Measurements from ENCODE around the gene RGS6. TPM values are rescaled to one million over a fixed set of nuclear protein-coding genes. Genes with fewer than 3 reads are reported as not detected.

The RGS6 gene
- total RNA-seq, 2 experiments from 2014 or later = not detected

- intact Hi-C loops (cut with micrococcal nuclease) = no loop called here
- H3K4me1 Mint-ChIP-seq (ENCODE audit: low read depth) = no peaks in the 10 kb centered on the region
- H3K27ac Mint-ChIP-seq = no peak overlapping the region
- H3K9me3 Mint-ChIP-seq = peaks cover 7% of the 10 kb centered on the region
- H3K27me3 Mint-ChIP-seq = peaks cover 5% of the 10 kb centered on the region
- ChIA-PET POLR2A (no interaction called here), CTCF (no interaction called here)
- no peak overlapping the region for H3K4me3 Mint-ChIP-seq
- no peak for DNase-seq
- ATAC-seq = no peak
- H3K36me3 Mint-ChIP-seq (ENCODE audit: low read depth) = no peaks in the 10 kb centered on the region
- TF ChIP-seq CTCF (IDR thresholded peaks at IDR 0.05) = no peak
Observed at GRCh38 chr14:72488514-72488913, 556.3 kb downstream of the RGS6 start.

DNA sequence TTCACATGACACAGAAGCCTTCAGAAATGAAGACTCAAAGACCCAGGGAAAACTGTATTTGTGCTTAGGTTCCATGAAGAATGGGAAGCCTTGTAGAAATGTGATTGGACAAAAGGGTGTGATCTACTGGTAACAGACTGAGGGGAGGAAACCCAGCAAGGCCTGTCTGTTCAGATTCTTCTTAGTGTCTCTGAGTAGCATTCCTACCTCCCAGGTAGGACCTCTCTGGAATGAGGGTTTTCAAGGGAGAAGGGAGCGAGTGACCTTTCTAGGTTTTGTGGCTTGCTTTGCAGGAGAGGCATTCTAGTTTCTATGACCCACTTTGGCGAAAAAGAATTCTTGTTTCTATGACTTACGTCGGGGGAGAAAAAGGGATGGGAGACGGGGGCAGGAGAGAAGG, 560.0 kb downstream of the RGS6 start:
- Mint-ChIP-seq H3K27me3 (peaks cover 13% of the 10 kb centered on the region), H3K27ac (no peak overlapping the region), H3K36me3 (ENCODE audit: low read depth) (no peaks in the 10 kb centered on the region), H3K9me3 (peaks cover 12% of the 10 kb centered on the region), H3K4me3 (no peak overlapping the region), H3K4me1 (ENCODE audit: low read depth) (no peaks in the 10 kb centered on the region)
- ATAC-seq (no peak), DNase-seq (no peak)
- ChIA-PET POLR2A (no interaction called here), CTCF (no interaction called here)
- TF ChIP-seq CTCF (IDR thresholded peaks at IDR 0.05) = no peak
- intact Hi-C loops (cut with micrococcal nuclease) = no loop called here

GRCh38 chr14:72495668-72496067, 563.4 kb downstream of the RGS6 start:
- CTCF ChIA-PET = no interaction called here
- Mint-ChIP-seq H3K36me3 (ENCODE audit: low read depth) (no peaks in the 10 kb centered on the region), H3K27me3 (peaks cover 14% of the 10 kb centered on the region)

GRCh38 chr14:72498646-72499045, 566.4 kb downstream of the RGS6 start:
- H3K4me3 Mint-ChIP-seq = no peak overlapping the region
- CTCF ChIA-PET = interaction anchor here (1.1 to 2.3 kb wide), 4 partner anchors 13 to 25 kb away, joined by 3 to 7 read pairs (median 4); no protein-coding TSS in a partner anchor
- no peaks in the 10 kb centered on the region for H3K4me1 Mint-ChIP-seq (ENCODE audit: low read depth)
- H3K27me3 Mint-ChIP-seq = peaks cover 13% of the 10 kb centered on the region
- DNase-seq (no peak), ATAC-seq (no peak)
- H3K27ac Mint-ChIP-seq = no peak overlapping the region
- no peaks in the 10 kb centered on the region for H3K36me3 Mint-ChIP-seq (ENCODE audit: low read depth)
- TF ChIP-seq CTCF (IDR thresholded peaks at IDR 0.05) = no peak
- POLR2A ChIA-PET = interaction anchor here (0.8 kb wide), 1 partner anchor 139 kb away, joined by 3 read pairs; no protein-coding TSS in a partner anchor
- intact Hi-C loops (cut with micrococcal nuclease) = no loop called here
- peaks cover 8% of the 10 kb centered on the region for H3K9me3 Mint-ChIP-seq

More at GRCh38 chr14:72495668-72496067, 563.4 kb downstream of the RGS6 start:
- no peak for ATAC-seq
- peaks cover 11% of the 10 kb centered on the region for H3K9me3 Mint-ChIP-seq
- H3K4me3 Mint-ChIP-seq = no peak overlapping the region
- intact Hi-C loops (cut with micrococcal nuclease) = no loop called here
- no peak for TF ChIP-seq CTCF (IDR thresholded peaks at IDR 0.05)
- DNase-seq = no peak
- H3K27ac Mint-ChIP-seq = no peak overlapping the region
- H3K4me1 Mint-ChIP-seq (ENCODE audit: low read depth) = no peaks in the 10 kb centered on the region
- POLR2A ChIA-PET = no interaction called here

- ATAC-seq = no peak
- ChIA-PET POLR2A (interaction anchor here (0.8 kb wide), 1 partner anchor 138 kb away, joined by 3 read pairs; no protein-coding TSS in a partner anchor), CTCF (interaction anchor here (1.1 to 2.3 kb wide), 4 partner anchors 12 to 26 kb away, joined by 3 to 7 read pairs (median 4); no protein-coding TSS in a partner anchor)
- Mint-ChIP-seq H3K4me3 (no peak overlapping the region), H3K9me3 (peaks cover under 1% of the 10 kb centered on the region), H3K27ac (no peak overlapping the region), H3K4me1 (ENCODE audit: low read depth) (no peaks in the 10 kb centered on the region), H3K27me3 (peaks cover 11% of the 10 kb centered on the region), H3K36me3 (ENCODE audit: low read depth) (no peaks in the 10 kb centered on the region)
- intact Hi-C loops (cut with micrococcal nuclease) = no loop called here
- TF ChIP-seq CTCF (IDR thresholded peaks at IDR 0.05) = no peak
- no peak for DNase-seq
Observed at GRCh38 chr14:72499746-72500145, 567.5 kb downstream of the RGS6 start.

Measured in activated CD8-positive, alpha-beta T cell treated with anti-CD3 and anti-CD28 coated beads for 36 hours (primary cell).